IPS-11a (cell line): Measurements from ENCODE around the gene CRISPLD2.

Experiments
- H3K4me3 ChIP-seq: one replicate; pipeline ENCODE4 v1.5.1; 2013; ENCODE audit warnings: low read depth, low read length, control low read depth

CRISPLD2 gene

GRCh38 chr16:84899414-84899813 lies 79.6 kb downstream of the CRISPLD2 start:
- no peak overlapping the region for H3K4me3 ChIP-seq

DNA sequence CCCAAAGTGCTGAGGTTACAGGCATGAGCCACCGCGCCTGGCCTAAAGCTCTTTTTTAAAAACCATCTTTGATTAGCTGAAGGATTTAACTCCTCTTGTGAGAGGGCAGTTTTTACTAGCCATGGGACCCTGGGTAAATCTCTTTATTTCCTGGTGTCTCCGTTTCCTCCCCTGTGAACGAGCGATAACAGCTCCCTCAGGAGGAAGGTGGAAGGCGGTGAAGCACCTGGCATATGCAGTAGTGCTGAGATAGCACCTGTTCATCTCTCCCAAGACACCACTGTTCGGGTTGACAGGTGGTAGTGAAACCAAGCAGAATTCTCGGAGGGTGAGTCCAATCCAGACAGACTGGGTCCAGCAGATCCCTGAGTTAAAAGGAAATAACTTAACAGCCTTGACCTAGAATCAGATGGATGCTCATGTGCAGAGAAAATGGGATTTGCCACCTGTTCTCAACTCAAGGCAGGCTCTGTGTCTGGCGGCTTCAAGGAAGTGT lies 86.2 kb downstream of the CRISPLD2 start:
- no peak overlapping the region for H3K4me3 ChIP-seq

- no peak overlapping the region for H3K4me3 ChIP-seq
These were observed 87.3 kb downstream of the CRISPLD2 start for GRCh38 chr16:84907051-84907450.

DNA sequence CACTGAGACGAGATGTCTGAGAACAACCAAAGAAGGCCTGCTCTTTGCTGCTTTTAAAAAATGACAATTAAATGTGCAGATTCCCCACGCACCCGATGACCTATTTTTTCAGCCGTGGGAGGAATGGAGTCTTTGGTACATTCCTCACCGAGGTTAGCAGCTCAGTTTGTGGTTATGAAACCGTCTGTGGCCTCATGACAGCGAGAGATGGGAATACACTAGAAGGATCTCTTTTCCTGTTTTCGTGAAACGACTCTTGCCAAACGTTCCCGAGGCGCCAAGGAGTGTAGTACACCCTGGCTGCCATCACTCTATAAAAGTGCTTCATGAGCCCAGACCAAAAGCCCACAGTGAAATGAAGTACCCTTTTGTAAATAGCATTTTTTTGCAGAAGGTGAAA lies 87.8 kb downstream of the CRISPLD2 start:
- H3K4me3 ChIP-seq: no peak overlapping the region

- H3K4me3 ChIP-seq: no peak overlapping the region
These were observed 89.8 kb downstream of the CRISPLD2 start for GRCh38 chr16:84909476-84910085.

DNA sequence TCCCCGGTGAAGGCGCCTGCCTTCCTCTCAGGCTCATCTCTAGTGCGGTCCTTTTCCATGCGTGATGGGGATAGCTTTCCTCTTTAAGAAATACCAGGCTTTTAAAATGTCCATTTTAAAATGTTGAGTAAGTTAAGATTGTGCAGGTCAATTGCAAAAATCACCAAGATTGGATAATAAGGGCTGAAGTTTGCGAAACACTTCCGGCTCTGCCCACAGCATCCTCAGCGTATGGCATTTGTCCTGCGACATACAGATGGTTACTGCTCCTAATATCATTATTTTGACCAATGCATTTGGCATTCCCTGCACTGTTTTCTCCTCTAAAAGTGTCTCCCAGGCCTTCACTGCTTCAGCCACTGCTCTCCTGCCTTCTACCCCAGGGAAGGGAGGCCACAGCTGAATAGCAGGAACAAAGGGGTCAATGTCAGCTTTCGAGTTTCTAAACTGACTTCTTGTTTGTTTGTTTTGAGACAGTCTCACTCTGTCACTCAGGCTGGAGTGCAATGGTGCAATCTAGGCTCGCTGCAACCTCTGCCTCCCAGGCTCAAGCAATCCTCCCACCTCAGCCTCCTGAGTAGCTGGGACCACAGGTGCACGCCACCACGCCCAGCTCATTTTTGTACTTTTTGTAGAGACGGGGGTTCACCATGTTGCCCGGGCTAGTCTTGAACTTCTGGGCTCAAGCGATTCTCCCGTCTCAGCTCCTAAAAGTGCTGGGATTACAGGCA lies 91.9 kb downstream of the CRISPLD2 start:
- H3K4me3 ChIP-seq: no peak overlapping the region

DNA sequence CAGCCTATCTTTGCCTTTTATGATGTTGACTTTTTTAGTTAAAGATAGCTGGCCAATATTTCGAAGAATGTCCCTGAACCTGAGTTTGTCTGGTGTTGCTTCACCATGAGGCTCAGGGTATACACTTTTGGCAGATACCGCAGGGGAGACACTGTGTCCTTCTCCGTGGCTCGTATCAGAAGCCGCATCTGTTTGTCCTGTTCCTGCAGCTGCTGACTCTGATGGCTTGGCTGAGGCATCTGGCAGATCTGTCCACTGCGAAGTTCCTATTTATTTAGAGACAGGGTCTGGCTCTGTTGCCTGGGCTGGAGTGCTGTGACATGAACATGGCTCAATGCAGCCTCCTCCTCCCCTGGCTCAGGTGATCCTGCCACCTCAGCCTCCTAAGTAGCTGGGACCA lies 93.5 kb downstream of the CRISPLD2 start:
- H3K4me3 ChIP-seq: no peak overlapping the region

- H3K4me3 ChIP-seq: no peak overlapping the region
These were observed 94.5 kb downstream of the CRISPLD2 start for GRCh38 chr16:84914273-84914672.

DNA sequence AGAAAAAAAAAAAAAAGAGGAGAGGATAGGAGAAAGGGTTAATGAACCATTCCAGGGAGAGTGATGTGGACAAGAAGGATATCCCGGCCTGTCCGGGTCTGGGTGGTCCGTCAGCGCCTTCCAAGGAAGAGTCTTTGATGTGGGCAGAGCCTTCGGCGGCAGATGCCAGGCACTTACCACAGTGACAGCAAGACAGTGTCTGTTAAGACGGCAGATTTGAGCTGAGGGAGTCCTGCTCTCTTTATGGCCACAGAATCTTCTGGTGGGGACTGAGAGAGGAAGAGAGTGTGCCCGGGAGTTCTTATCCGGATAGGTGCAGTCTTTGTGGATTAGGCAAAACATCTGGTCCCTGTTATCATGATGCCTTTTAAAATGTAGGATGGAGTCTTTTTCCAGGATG lies 96.4 kb downstream of the CRISPLD2 start:
- H3K4me3 ChIP-seq: no peak overlapping the region

DNA sequence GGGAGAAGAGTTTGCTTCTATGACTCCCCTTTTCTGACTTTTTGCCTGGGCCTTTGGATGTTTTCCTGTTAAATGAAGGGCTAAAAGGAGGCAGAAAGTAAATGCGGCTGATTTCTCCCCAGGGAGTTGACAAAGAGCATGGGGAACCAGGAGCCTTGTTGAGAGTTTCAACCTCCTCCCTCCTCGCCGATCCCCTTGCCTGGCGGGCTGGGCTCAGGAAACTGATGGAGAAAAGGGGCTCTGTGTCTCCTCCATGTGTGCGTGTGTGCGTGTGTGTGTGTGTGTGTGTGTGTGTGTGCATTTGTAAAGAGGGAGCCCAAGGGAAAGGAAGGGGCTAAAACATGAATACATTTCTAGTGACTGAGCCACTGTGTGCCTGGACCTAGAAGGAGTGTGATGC lies 97.1 kb downstream of the CRISPLD2 start:
- no peak overlapping the region for H3K4me3 ChIP-seq

DNA sequence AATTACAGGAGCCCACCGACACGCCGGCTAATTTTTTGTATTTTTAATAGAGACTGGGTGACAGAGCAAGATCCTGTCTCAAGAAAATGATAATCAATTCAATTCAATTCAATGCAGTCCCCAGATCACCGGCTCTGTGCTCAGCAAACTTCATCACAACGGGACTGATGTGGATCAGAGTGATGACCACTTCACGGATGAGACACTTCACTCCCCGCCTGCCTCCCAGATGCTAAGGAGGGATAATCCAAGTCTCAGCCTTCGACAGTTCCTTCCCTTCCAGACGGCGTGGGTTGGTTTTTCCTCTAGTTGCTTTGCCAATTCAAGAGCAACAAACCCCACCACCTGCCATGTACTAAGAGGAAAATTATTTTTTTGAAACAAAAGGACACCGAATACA lies 97.7 kb downstream of the CRISPLD2 start:
- H3K4me3 ChIP-seq: no peak overlapping the region

GRCh38 chr16:84918006-84918909 lies 98.5 kb downstream of the CRISPLD2 start:
- no peak overlapping the region for H3K4me3 ChIP-seq

DNA sequence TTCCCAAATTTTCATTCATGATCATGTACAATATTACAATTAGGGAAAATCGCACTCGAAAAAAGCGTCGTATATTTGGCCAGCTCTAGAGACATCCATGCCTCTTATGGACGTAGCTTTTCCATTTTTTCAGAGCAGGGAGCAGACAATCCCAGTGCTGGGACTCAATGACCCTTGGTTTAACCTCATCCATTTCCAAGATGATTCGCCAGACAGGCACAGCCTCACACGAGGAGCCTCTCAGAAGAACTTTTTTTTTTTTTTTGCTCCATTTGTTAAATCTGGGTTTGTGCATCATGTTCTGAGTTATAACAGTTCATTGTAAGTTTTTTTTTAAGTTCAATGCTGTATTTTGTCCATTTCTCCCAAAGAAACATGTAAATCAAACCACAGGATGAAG lies 99.5 kb downstream of the CRISPLD2 start:
- no peak overlapping the region for H3K4me3 ChIP-seq

DNA sequence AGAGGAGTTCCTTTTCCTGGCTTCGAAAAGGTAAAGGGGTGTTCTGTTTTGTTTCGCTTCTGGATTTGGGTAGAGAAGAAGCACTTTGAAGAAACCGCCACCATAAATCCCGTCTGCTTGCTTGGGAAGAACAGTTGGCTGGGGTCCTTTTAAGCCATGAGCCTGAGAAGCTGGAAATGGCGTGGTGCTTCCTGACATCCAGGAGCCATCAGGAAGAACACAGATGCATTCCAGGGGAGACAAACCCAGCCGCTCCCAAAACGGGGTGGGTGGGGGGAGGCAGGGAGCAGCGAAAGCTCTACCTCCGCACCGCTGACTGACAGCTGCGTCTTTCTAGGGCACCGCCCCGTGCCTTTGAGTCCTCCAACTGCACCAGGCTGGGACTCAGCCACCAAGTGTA lies 99.9 kb downstream of the CRISPLD2 start:
- H3K4me3 ChIP-seq: no peak overlapping the region

GRCh38 chr16:84920333-84920732 lies 100.5 kb downstream of the CRISPLD2 start:
- no peak overlapping the region for H3K4me3 ChIP-seq

DNA sequence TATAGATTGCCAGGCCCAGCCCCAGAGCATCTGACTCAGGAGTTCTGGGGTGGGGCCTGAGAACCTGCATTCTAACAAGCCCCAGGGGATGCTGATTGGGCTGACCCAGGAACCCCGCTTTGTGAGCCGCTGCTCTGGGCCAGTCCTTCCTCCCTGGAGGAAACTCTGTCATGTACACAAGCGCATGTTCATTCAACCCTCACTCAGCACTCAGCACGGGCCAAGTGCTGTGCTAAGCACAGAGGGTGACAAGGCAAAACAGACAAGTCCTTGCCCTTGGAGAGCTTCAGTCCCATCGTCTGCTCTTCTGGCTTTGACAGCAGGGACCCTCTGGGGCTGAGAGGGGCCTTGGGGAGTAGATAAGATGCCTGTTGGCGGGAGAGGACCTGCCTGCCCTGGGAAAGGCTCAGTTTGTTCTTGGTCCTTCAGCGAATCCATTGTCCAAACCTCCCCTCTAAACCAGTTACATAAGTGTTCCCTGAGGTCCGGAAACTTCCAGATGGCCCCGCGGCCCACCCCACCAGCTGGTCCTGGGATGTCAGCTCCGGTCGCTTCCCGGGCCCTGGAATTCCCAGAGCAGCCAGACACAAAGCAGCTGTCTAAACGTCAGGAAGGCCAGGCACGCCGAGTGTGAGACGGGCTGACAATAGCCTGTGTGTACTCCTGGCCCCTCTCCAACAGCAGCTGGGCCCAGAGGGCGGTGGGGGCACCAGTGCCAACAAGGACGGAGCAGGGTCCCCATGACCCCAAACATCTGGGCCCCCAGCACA lies 102.8 kb downstream of the CRISPLD2 start:
- H3K4me3 ChIP-seq: no peak overlapping the region

GRCh38 chr16:84924331-84925091 lies 104.7 kb downstream of the CRISPLD2 start:
- no peak overlapping the region for H3K4me3 ChIP-seq

GRCh38 chr16:84925092-84925772 lies 105.4 kb downstream of the CRISPLD2 start:
- H3K4me3 ChIP-seq: no peak overlapping the region

DNA sequence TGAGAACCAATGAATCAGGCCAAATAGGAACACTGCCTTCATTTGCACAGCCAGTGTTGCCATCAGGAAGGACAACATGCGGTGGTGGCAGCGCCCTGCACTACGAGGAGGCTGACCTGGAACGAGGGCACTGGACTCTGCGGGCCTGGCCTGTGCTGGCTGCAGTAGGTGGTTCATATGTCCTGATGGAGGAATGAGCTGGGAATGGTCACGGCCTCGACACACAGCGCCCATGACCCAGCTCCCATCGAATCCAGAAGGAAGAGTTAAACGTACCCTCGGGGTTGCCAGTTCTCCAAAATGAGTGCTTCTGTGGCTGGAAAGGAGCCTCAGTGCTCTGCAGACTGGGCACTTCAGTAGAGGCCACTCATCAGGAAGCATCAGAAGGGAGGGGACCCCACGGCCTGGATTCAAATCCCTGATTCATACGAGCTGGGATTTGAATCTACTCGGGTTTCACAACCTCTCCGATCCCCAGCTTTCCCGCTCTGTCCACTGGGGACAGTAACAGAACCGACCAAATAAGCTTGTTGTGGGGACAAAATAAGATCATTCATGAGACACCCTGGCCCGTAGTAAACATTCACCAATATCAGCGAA lies 106.1 kb downstream of the CRISPLD2 start:
- no peak overlapping the region for H3K4me3 ChIP-seq
